SK-MEL-5 (cell line): ENCODE data around the gene RNU1-1. TPM values are rescaled to one million over a fixed set of nuclear protein-coding genes. Genes with fewer than 3 reads are reported as not detected.
"Not testable (repeated sequence)": the region's sequence is repeated elsewhere in the genome, so short reads cannot be mapped to it uniquely, and the experiment has no call there.

Experiments
- DNase-seq: peaks from one replicate; pipeline ENCODE4 v3.0.0-alpha.2; 2016; ENCODE audit warnings: low read depth, low spot score
- in situ Hi-C: cut with HindIII; loops from 2 replicates; pipeline ENCODE4 v1.10.0; 2016; ENCODE audit warnings: low sequenced_read_pairs, high pct_unique_total_duplicates, low pct_unique_long_range_greater_than_20kb
- polyA plus RNA-seq, 2 experiments: library from polyadenylated mRNA; depleted of rRNA; stranded (reverse); fragments of >200 nt; gene quantifications; 2 replicates each; pipeline ENCODE4 v1.2.3, GENCODE V29; 2015
- total RNA-seq: library from RNA; depleted of rRNA; stranded (reverse); fragments of >200 nt; shearing (Covaris generic); gene quantifications from 2 replicates; pipeline ENCODE4 v1.2.3, GENCODE V29; 2014; rRNA removed

The RNU1-1 gene
- total RNA-seq: under 0.01 TPM in 1 of 2 replicates, not detected in the other
- not detected in 2 replicates for polyA plus RNA-seq (2015; cell fraction: cytosol; rRNA removed)
- not detected in 2 replicates for polyA plus RNA-seq (2015; cell fraction: nucleus; rRNA removed)

- in situ Hi-C loops: not testable (repeated sequence)
- DNase-seq: peak; percentile 66
These were observed at the start of gene RNU1-1 for GRCh38 chr1:16514107-16515055. TSS of gene RNU1-1 (minus strand) at chr1:16514285.

GRCh38 chr1:16561035-16561434 lies 47.0 kb upstream of the RNU1-1 start:
- in situ Hi-C loops, DNase-seq: not testable (repeated sequence)

DNA sequence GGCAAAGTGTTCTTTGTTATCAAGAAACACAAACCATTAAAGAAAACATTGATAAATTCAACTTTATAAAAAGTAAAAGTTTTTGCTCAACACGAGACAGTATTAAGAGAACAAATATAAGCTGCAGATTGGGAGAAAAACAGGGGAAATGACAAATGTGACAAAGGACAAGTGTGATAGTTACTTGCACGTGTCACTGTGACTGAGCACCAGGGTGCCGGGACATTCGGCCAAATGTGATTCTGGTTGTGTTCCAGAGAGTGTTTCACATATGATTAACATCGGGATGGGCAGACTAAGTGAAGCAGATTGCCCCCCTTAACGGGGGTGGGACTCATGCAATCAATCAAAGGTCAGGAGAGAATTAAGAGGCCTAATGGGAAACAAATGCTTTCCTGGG lies 46.4 kb upstream of the RNU1-1 start:
- DNase-seq, in situ Hi-C loops: not testable (repeated sequence)

- DNase-seq, in situ Hi-C loops: not testable (repeated sequence)
These were observed 45.6 kb upstream of the RNU1-1 start for GRCh38 chr1:16559688-16560087.

GRCh38 chr1:16557034-16557433 lies 42.9 kb upstream of the RNU1-1 start:
- DNase-seq, in situ Hi-C loops: not testable (repeated sequence)

- in situ Hi-C loops, DNase-seq: not testable (repeated sequence)
These were observed 39.2 kb upstream of the RNU1-1 start for GRCh38 chr1:16553244-16553643.

GRCh38 chr1:16550212-16550918 lies 36.3 kb upstream of the RNU1-1 start:
- in situ Hi-C loops, DNase-seq: not testable (repeated sequence)

GRCh38 chr1:16549545-16549944 lies 35.5 kb upstream of the RNU1-1 start:
- DNase-seq, in situ Hi-C loops: not testable (repeated sequence)

GRCh38 chr1:16547502-16548241 lies 33.6 kb upstream of the RNU1-1 start:
- DNase-seq, in situ Hi-C loops: not testable (repeated sequence)

GRCh38 chr1:16545682-16546095 lies 31.6 kb upstream of the RNU1-1 start:
- in situ Hi-C loops: not testable (repeated sequence)
- DNase-seq: peak; percentile 68

GRCh38 chr1:16540421-16540893 lies 26.4 kb upstream of the RNU1-1 start:
- in situ Hi-C loops, DNase-seq: not testable (repeated sequence)

- DNase-seq, in situ Hi-C loops: not testable (repeated sequence)
These were observed 23.4 kb upstream of the RNU1-1 start for GRCh38 chr1:16537528-16537927.

DNA sequence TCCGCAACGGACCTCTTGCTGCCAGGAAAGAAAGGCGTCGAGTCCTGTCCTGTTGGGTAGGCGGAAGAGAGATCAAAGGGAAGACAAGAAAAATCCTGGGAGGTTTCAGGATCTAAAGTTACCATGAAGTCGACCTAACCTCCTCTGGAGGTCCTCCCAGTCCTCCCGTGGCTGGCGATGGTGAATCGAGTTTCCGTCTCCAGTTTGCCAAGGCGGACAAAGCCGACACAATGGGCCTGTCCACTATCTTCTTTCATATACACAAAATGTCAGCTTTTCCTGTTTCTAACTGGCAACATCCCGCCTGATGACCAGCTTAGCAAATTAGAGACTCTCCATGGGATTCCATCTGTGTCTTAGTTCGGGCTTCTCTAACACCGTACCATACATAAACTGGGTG lies 22.7 kb upstream of the RNU1-1 start:
- in situ Hi-C loops, DNase-seq: not testable (repeated sequence)

DNA sequence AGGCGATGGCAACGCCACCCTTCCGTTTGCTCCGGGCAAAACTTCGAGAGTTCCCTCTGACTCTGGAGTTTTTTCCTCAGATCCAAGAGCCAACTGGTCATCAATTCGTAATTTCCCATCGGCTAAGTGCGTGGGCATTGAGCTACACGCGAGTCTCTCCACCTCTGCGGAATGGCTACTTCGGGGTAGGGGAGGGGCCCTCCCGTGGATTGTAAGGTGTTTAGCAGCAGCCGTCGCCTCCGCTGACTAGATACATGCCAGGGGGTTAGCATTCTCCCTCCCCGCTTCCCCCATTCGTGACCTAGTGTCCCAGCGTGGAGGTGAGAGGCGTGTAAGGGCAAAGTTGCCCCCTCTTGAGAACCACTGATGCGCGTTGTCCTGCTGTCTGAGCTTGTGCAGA lies 21.8 kb upstream of the RNU1-1 start:
- in situ Hi-C loops, DNase-seq: not testable (repeated sequence)

DNA sequence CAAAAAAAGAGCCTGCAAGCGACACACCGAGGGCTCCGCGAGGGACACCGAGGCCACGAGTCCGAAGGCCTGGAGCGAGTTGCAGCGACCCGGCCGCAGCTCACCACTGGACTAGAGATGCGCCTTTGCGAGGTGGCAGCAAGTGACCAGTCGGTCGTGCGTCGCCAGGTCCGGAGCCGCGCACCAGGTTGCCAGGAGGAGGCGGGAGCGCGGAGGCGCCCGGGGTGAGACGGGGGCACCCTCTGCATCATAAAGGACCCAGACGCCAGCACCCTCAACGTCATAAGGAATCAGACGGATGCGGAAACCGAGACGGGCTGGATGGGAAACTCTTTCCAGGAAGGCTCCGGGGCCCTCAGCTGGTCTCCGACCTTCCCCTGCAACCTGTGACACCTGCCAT lies 21.4 kb upstream of the RNU1-1 start:
- in situ Hi-C loops: not testable (repeated sequence)

DNA sequence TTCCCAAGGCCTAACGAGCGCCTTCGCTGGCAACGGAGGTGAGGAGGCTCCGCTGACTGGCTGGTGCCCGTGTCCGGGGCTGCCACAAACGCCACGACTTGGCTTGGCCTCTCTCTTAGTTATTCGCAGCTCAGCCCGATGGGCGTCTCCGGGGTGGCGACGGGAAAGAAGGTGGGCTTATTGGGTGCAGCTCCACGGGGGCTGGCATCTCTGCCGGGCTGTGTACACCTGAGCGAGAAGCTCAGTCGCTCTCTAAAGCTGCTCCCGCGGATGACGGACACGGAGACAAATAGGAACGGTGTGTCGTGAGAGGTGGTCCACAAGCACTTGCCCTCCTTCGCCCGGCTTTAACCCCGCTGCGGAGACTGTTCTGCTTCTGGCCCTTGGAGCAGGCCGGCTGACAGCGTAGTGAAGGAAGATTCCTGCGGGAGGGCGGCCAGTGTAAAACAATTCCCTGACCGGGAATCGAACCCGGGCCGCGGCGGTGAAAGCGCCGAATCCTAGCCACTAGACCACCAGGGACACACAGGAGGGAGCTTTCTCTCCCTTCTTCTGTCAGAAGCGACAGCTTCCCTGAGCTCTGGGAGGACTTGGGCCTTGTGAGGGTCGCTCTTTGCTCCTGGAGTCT lies 20.9 kb upstream of the RNU1-1 start:
- in situ Hi-C loops: not testable (repeated sequence)
- peak; percentile 20 for DNase-seq

More for the DNA sequence above, 21.4 kb upstream of the RNU1-1 start:
- not testable (repeated sequence) for DNase-seq
